BLaER1 (cell line): ENCODE data around the gene DEDD.
"Not testable (repeated sequence)": the region's sequence is repeated elsewhere in the genome, so short reads cannot be mapped to it uniquely, and the experiment has no call there.

Experiments
- H3K27ac ChIP-seq: shearing (Covaris generic); formaldehyde crosslinking; 2 replicates; pipeline ENCODE4 v1.8.1; 2022
- H3K27me3 ChIP-seq: shearing (Covaris generic); formaldehyde crosslinking; 2 replicates; pipeline ENCODE4 v1.8.1; 2022
- H3K36me3 ChIP-seq: shearing (Covaris generic); formaldehyde crosslinking; 2 replicates; pipeline ENCODE4 v1.8.1; 2022
- H3K4me1 ChIP-seq: shearing (Covaris generic); formaldehyde crosslinking; 2 replicates; pipeline ENCODE4 v1.8.1; 2022
- H3K4me2 ChIP-seq: shearing (Covaris generic); formaldehyde crosslinking; 2 replicates; pipeline ENCODE4 v1.8.1; 2022
- H3K4me3 ChIP-seq: shearing (Covaris generic); formaldehyde crosslinking; 2 replicates; pipeline ENCODE4 v1.8.1; 2022
- H3K9ac ChIP-seq: shearing (Covaris generic); formaldehyde crosslinking; 2 replicates; pipeline ENCODE4 v1.8.1; 2022
- H3K9me3 ChIP-seq: shearing (Covaris generic); formaldehyde crosslinking; 2 replicates; pipeline ENCODE4 v1.8.1; 2022
- H4K20me1 ChIP-seq: shearing (Covaris generic); formaldehyde crosslinking; 2 replicates; pipeline ENCODE4 v1.8.1; 2022
- Cebpa-rat ChIP-seq: shearing (Covaris generic); IDR thresholded peaks from 2 replicates; pipeline ENCODE4 v1.8.1; 2022

Gene DEDD

DNA sequence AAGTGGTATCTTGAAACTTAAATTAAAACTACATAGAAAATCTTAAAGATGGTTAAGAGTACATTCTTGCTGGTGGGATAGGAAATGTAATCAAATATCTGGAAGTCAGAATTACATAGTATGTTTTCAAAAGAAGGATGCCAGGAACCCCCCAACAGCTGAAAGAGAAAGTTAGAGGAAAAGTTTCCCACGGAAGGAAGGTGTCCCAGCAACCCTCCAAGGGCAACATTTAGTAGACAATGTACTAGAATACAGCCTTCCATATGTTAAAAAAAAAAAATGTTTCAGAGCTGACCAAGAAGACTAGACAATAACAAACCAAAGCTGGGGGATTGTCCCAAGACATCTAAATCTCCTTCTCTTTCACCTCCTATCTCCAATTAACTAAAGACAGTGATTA, 2.2 kb downstream of the DEDD start:
- Histone ChIP-seq H3K4me2 (peak overlapping the region; percentile 86), H3K9me3 (no peaks in the 10 kb centered on the region), H3K4me1 (peaks cover 56% of the 10 kb centered on the region), H3K9ac (no peak overlapping the region), H3K36me3 (peaks cover 53% of the 10 kb centered on the region), H3K4me3 (no peak overlapping the region), H3K27ac (no peak overlapping the region), H3K27me3 (no peaks in the 10 kb centered on the region), H4K20me1 (peaks cover 31% of the 10 kb centered on the region; the same call in 1 of the 2 replicates)
- no peak for TF ChIP-seq Cebpa-rat

DNA sequence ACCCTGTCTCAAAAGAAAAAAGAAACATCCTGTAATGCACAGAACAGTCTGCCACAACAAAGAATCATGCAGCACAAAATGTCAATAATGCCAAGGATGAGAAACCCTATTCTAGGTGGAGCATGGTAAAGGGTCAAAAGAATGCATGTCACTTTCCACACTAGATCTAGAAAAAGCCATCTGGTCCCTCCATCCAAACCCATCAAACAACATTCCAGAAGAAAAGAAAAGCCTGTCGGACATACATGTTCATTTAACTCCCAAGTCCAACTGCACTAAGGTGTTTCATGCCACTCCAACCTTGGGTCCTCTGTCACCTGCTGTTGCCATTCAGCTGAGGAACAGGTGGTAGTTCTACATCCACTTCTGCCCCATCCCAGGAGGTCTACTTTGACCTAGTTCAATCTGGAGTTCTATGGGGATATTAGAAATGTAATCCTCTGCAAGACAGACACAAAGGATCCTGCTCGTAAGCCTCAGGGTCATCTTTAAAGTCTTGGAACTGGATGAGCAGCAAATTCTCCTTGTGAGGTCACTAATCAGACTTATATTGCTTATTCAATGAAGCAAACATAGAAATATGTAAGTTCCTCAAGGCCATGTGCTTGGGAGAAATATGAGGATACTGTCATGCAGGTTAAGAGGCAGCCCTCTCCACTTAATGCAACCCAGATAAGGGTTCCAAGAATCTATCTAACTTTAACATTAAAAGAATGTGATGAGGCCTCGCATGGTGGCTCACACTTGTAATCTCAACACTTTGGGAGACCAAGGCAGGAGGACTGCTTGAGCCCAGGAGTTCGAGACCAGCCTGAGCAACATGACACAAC, 3.7 kb downstream of the DEDD start:
- Histone ChIP-seq H3K4me1 (peaks cover 50% of the 10 kb centered on the region), H3K9me3 (no peaks in the 10 kb centered on the region), H3K9ac (no peak overlapping the region), H3K36me3 (peaks cover 68% of the 10 kb centered on the region), H3K4me3 (no peak overlapping the region), H3K27ac (no peak overlapping the region), H3K27me3 (no peaks in the 10 kb centered on the region), H4K20me1 (peaks cover 45% of the 10 kb centered on the region), H3K4me2 (no peak overlapping the region)
- TF ChIP-seq Cebpa-rat: no peak

DNA sequence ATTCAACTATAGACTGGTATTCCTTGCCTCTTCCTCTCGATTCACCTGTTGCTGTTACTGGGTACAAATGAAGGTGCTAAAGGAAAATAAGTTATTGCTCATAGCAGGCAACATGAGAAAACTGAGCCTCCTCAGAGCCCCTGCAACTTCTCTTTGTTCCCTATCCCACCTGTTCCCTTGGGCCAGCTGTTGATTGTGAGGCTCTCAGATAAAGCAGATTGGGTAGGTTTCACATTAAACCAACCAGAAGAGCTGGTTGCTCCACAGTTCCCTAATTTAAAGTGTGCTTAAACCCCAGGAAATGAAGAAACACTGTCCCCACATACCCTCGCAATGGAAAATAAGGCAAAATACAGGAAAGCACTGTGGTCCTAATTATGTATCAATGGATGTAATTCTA, 4.8 kb downstream of the DEDD start:
- H3K4me2 ChIP-seq: no peak overlapping the region
- peaks cover 79% of the 10 kb centered on the region for H3K36me3 ChIP-seq
- H3K4me1 ChIP-seq: peaks cover 45% of the 10 kb centered on the region

DNA sequence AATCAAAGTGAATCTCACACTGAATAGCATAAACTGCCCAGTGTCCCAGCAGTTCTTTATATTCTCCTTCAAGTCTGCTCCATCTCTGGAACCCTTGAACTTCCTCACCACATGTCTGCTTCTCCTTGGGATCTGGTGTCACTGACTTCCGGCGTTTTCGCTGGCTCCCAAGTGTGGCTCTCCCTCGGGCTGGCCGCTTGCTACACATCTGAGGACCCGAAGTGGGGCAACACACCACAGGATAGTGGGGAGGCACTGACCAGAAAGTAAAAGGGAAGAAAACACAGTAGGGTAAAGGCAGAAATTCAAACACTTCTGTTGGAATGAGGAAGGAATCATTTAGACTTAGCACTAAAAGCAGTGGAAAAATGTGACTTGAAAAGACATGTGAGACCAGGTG, 9.5 kb downstream of the DEDD start:
- Histone ChIP-seq H3K9ac (no peak overlapping the region), H3K27ac (no peak overlapping the region), H3K27me3 (no peaks in the 10 kb centered on the region), H3K4me1 (peaks cover 29% of the 10 kb centered on the region), H3K36me3 (peaks cover 83% of the 10 kb centered on the region), H3K4me3 (no peak overlapping the region), H3K4me2 (no peak overlapping the region), H3K9me3 (no peaks in the 10 kb centered on the region), H4K20me1 (peaks cover 36% of the 10 kb centered on the region)
- TF ChIP-seq Cebpa-rat: no peak

More for the DNA sequence above, 4.8 kb downstream of the DEDD start:
- Histone ChIP-seq H3K27ac (no peak overlapping the region), H4K20me1 (peaks cover 48% of the 10 kb centered on the region), H3K27me3 (no peaks in the 10 kb centered on the region), H3K9ac (no peak overlapping the region), H3K9me3 (no peaks in the 10 kb centered on the region), H3K4me3 (no peak overlapping the region)
- no peak for TF ChIP-seq Cebpa-rat

DNA sequence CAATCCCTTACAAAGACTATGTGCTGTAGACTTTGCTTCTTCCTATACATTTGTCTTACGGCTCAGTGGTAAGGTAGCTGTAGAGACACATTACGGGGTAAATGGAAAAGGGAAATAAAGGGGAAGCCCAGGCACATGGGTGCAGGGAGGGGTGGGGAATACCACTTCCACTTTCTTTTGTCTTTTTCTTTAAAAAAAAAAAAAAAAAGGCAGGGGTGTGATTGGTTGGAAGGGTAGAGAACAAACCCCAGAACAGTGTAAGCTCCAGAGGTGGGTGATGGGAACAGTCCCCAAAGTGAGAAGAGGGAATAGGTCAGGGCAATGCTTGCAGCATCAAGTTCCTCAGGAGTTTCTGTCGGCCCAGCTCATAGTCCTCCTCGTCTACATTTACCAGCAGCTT, 10.6 kb downstream of the DEDD start:
- peaks cover 25% of the 10 kb centered on the region for H3K4me1 ChIP-seq
- TF ChIP-seq Cebpa-rat: no peak
- H3K4me3 ChIP-seq: no peak overlapping the region
- no peak overlapping the region for H3K4me2 ChIP-seq
- H3K27ac ChIP-seq: no peak overlapping the region
- H3K9ac ChIP-seq: 0 out of 2 replicates have a peak overlapping the region, but pooled peaks have one; percentile 21
- H3K9me3 ChIP-seq: no peaks in the 10 kb centered on the region
- H3K27me3 ChIP-seq: no peaks in the 10 kb centered on the region
- peaks cover 30% of the 10 kb centered on the region for H4K20me1 ChIP-seq
- peaks cover 71% of the 10 kb centered on the region for H3K36me3 ChIP-seq

DNA sequence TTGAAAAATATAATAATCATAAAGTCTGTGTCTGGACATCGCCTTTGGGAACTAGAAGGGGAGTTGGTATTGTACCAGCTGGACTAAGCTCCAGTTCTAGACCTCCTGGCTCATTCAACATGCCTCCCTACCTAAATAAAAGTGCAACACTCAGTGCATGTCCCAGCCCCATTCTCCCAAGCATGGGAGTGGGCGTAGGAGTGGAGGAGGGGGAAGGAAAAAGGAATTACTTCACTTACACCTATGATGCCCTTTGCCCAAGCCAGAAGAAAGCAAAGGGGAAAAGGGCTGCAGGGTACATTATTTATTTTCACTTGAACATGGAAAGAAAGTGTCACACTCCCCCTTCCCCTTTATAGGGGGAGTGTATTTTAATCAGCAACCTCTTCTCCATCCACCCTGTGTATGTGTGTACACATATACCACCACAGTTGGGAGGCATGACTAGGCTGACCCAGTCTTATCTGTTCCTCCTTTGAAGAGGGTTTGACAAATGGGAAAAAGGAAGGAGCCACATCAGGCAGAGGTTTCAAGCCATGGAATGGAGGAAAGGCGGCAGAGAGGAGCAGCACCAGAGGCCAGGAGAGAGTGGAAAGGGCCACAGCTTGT, 11.3 kb downstream of the DEDD start:
- H4K20me1 ChIP-seq: peaks cover 35% of the 10 kb centered on the region
- 0 out of 2 replicates have a peak overlapping the region, but pooled peaks have one; percentile 21 for H3K9ac ChIP-seq
- peaks cover 68% of the 10 kb centered on the region for H3K36me3 ChIP-seq
- H3K4me3 ChIP-seq: no peak overlapping the region
- H3K27ac ChIP-seq: no peak overlapping the region
- peaks cover 32% of the 10 kb centered on the region for H3K4me1 ChIP-seq
- TF ChIP-seq Cebpa-rat: no peak
- no peaks in the 10 kb centered on the region for H3K9me3 ChIP-seq
- H3K27me3 ChIP-seq: no peaks in the 10 kb centered on the region
- H3K4me2 ChIP-seq: no peak overlapping the region

DNA sequence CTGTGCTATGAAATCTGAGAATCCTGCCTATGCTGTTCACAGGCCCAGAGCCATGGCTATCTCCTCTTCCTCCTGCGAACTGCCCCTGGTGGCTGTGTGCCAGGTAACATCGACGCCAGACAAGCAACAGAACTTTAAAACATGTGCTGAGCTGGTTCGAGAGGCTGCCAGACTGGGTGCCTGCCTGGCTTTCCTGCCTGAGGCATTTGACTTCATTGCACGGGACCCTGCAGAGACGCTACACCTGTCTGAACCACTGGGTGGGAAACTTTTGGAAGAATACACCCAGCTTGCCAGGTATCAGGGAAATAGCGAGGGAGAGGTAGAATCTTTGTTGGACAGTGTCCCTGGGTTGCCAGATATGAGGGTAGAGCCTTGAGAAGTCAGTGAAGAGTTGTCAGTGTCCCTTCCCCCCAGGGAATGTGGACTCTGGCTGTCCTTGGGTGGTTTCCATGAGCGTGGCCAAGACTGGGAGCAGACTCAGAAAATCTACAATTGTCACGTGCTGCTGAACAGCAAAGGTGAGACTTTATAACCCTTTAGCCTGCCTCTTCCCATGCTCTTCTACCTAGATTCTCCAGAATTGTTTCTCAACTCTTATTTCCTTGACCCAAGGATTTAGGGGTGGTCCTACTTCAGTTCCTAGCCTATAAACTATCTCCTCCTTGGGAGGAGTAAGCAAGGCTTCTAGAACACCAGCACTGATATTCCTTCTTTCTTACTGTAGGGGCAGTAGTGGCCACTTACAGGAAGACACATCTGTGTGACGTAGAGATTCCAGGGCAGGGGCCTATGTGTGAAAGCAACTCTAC, 13.2 kb downstream of the DEDD start:
- Histone ChIP-seq H3K9ac (peak overlapping the region; percentile 93), H3K27ac (peak overlapping the region; percentile 90), H3K27me3 (no peaks in the 10 kb centered on the region), H4K20me1 (peaks cover 36% of the 10 kb centered on the region), H3K4me3 (peak overlapping the region; percentile 94; the same call in 1 of the 2 replicates), H3K36me3 (peaks cover 68% of the 10 kb centered on the region), H3K4me2 (peak overlapping the region; percentile 96), H3K9me3 (no peaks in the 10 kb centered on the region), H3K4me1 (peaks cover 49% of the 10 kb centered on the region)
- TF ChIP-seq Cebpa-rat: no peak

DNA sequence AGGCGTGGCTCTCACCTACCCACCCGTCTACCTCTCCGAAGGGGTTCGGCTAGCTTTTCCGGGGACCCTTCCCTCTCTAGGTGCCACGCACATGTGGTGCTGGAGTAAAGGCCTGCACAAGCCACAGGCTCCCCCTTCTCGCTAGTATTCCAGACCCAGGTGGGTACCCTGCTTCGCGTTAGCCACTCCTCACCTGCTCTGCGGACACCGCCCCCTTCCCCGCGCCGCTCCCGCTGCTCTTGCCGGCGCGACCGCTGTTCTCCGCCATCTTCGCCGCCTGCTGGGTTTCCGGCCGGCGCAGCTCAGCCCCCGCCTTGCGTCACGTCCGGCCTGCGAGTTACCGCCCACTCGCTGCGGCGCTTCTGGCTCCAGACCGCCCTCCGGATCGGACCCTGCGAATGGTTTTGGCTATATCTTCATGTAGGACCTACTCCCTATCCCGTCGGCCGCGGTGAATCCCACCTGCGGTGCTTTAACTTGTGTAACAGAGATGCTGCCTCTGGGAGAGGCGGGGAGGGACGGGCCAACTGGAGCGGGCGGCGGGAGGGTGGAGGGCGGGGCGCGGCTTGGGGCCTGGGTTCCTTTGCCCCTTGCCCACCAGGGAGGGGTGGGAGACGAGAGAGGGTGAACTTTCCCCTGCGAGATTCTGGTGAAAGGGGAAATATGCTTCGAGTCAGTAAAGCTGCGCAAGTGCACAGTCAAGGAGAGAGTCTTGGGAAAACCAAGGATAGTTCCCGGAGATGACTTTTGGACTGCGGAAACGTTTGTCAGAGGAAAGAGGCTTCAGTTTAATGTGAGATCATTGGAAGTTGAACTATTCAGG, 14.5 kb downstream of the DEDD start, which contains the start of the genes NIT1 and PFDN2:
TSS of gene NIT1 (plus strand) at position 347 of the 823 bp plus-strand sequence. CDS start at position 419, 72 bp downstream.
TSS of gene PFDN2 (minus strand) at position 279 of the 823 bp plus-strand sequence. CDS start at position 268, 11 bp downstream.
- Histone ChIP-seq H3K4me3 (peak within 1 kb of the TSS; percentile 94), H3K9ac (peak within 1 kb of the TSS; percentile 93), H4K20me1 (peaks cover 41% of the 10 kb centered on the region), H3K4me1 (peaks cover 62% of the 10 kb centered on the region), H3K27me3 (no peaks in the 10 kb centered on the region), H3K27ac (peak within 1 kb of the TSS; percentile 90), H3K36me3 (peaks cover 65% of the 10 kb centered on the region), H3K4me2 (peak within 1 kb of the TSS; percentile 96), H3K9me3 (no peaks in the 10 kb centered on the region)
- no peak for TF ChIP-seq Cebpa-rat

DNA sequence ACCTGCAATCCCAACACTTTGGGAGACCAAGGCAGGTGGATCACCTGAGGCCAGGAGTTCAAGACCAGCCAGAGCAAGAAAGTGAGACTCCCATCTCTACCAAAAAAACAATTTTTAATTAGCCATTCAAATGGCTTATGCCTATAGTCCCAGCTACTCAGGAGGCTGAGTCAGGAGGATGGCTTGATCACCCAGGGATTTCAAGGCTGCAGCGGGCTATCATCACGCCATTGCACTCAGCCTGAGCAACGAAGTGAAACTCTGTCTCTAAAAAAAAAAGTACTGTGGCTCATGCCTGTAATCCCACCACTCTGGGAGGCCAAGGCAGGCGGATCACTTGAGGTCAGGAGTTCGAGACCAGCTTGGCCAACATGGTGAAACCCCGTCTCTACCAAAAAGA, 16.5 kb downstream of the DEDD start:
- Histone ChIP-seq H3K4me2 (peak overlapping the region; percentile 96), H4K20me1 (peaks cover 61% of the 10 kb centered on the region), H3K4me1 (peaks cover 71% of the 10 kb centered on the region), H3K36me3 (peaks cover 49% of the 10 kb centered on the region)
- H3K9ac ChIP-seq, H3K27me3 ChIP-seq, H3K27ac ChIP-seq, H3K9me3 ChIP-seq, H3K4me3 ChIP-seq: not testable (repeated sequence)
